ENCODE results near the gene CD300H.

DNA sequence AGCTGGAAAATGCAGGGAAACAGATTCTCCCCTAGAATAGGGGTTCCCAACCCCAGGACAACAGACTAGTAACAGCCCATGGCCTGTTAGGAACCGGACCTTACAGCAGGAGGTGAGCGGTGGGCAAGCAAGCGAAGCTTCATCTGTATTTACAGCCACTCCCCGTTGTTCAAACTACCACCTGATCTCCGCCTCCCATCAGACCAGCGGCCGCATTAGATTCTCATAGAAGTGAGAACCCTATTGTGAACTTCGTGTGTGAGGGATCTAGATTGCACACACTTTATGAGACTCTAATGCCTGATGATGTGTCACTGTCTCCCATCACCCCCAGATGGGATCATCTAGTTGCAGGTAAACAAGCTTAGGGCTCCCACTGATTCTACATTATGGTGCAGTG, 39.6 kb downstream of the CD300H start:
- TF ChIP-seq GATA3 (IDR thresholded peaks at IDR 0.05; ENCODE audit: low read depth, low read length) (no peak), GATA2 (IDR thresholded peaks at IDR 0.05; ENCODE audit: low read depth, low read length) (no peak)
